Mucosa of descending colon (tissue), 3 donors: ENCODE data around the gene RILP. TPM values are rescaled to one million over a fixed set of nuclear protein-coding genes. Genes with fewer than 3 reads are reported as not detected.
A peak's percentile ranks its signal among the peaks of the same experiment; 100 is the strongest.

Experiments used
- ATAC-seq: fragments of 200-7000 bp; cut with Tn5 transposase; one replicate; pipeline ENCODE4 v1.9.1; 2020; ENCODE audit warnings: mild to moderate bottlenecking, moderate library complexity
- DNase-seq, 3 donors: peaks; one replicate each; pipeline ENCODE4 v3.0.0-alpha.2; 2020
- H3K36me3 ChIP-seq: fragments of 200-600 bp; one replicate; pipeline ENCODE4 v1.8.0; 2021; ENCODE audit warnings: low read depth, mild to moderate bottlenecking
- H3K4me1 ChIP-seq: fragments of 200-600 bp; one replicate; pipeline ENCODE4 v1.8.0; 2021; ENCODE audit warnings: low read depth, mild to moderate bottlenecking
- H3K4me3 ChIP-seq: fragments of 200-600 bp; one replicate; pipeline ENCODE4 v1.8.0; 2021; ENCODE audit warnings: mild to moderate bottlenecking
- H3K9me3 ChIP-seq: fragments of 200-600 bp; one replicate; pipeline ENCODE4 v1.8.0; 2021; ENCODE audit warnings: mild to moderate bottlenecking
- CTCF ChIP-seq: fragments of 200-600 bp; IDR thresholded peaks from one replicate; pipeline ENCODE4 v1.8.0; 2022; ENCODE audit warnings: antibody characterized with exemption, mild to moderate bottlenecking
- intact Hi-C, 2 donors: fragments of 100-400 bp; cut with DNase I in 1 of 2; cut with micrococcal nuclease in 1 of 2; formaldehyde crosslinking; loops; one replicate each; pipeline versions ENCODE4 v1.11.0 to v1.11.1; 2022; cut with DNase I, micrococcal nuclease
- total RNA-seq, 3 donors: library from RNA; stranded (reverse); fragmentation: NEBNext Ultra II Directional in 2 of 3; extraction: Animal tissue kit (Norgen Biotek cat#: 25700) in 2 of 3; gene quantifications; one replicate each; pipeline versions ENCODE4 v1.2.1 to v1.2.4, GENCODE V29; 2021 to 2023
- donor health status: DM: no; HTN: no; CAD: no; lungs with moderate emphysema.
- donor health status: DM: no; HTN: no; CAD: no.
- donor health status: DM: no; HTN: yes; CAD: no.

Gene RILP
- total RNA-seq, 3 donors from 2014 or later: 33.3 to 71.6 (median 41.0) TPM

- TF ChIP-seq CTCF: no peak
- no peak for ATAC-seq
- Histone ChIP-seq H3K4me1 (peaks cover 9% of the 10 kb centered on the region), H3K9me3 (no peaks in the 10 kb centered on the region), H3K36me3 (no peaks in the 10 kb centered on the region), H3K4me3 (no peak overlapping the region)
- intact Hi-C loops: no loop called here
- DNase-seq: no peak
These were observed 33.6 kb downstream of the RILP start for GRCh38 chr17:1616101-1616500.

GRCh38 chr17:1612400-1612799, 37.3 kb downstream of the RILP start:
- intact Hi-C loops: no loop called here
- ATAC-seq: no peak
- Histone ChIP-seq H3K36me3 (no peaks in the 10 kb centered on the region), H3K9me3 (no peaks in the 10 kb centered on the region), H3K4me3 (no peak overlapping the region), H3K4me1 (no peaks in the 10 kb centered on the region)
- TF ChIP-seq CTCF: no peak
- no peak for DNase-seq

GRCh38 chr17:1611715-1612114, 38.0 kb downstream of the RILP start:
- Histone ChIP-seq H3K4me1 (no peaks in the 10 kb centered on the region), H3K36me3 (no peaks in the 10 kb centered on the region), H3K9me3 (no peaks in the 10 kb centered on the region), H3K4me3 (no peak overlapping the region)
- intact Hi-C loops: no loop called here
- DNase-seq: no peak
- peak; percentile 30 for ATAC-seq
- TF ChIP-seq CTCF: no peak

GRCh38 chr17:1608676-1609075, 41.0 kb downstream of the RILP start:
- no peak for ATAC-seq
- intact Hi-C loops: no loop called here

GRCh38 chr17:1607971-1608320, 41.7 kb downstream of the RILP start:
- TF ChIP-seq CTCF: no peak
- Histone ChIP-seq H3K36me3 (no peaks in the 10 kb centered on the region), H3K4me1 (no peaks in the 10 kb centered on the region), H3K9me3 (no peaks in the 10 kb centered on the region), H3K4me3 (no peak overlapping the region)
- intact Hi-C loops: no loop called here
- no peak for ATAC-seq
- DNase-seq: no peak

More at GRCh38 chr17:1608676-1609075, 41.0 kb downstream of the RILP start:
- no peak for TF ChIP-seq CTCF
- no peaks in the 10 kb centered on the region for H3K36me3 ChIP-seq
- H3K4me1 ChIP-seq: no peaks in the 10 kb centered on the region
- H3K4me3 ChIP-seq: no peak overlapping the region
- no peak for DNase-seq
- no peaks in the 10 kb centered on the region for H3K9me3 ChIP-seq

GRCh38 chr17:1606352-1606985, 43.2 kb downstream of the RILP start:
- no peak for TF ChIP-seq CTCF
- ATAC-seq (peak; percentile 27), DNase-seq (no peak)
- Histone ChIP-seq H3K9me3 (no peaks in the 10 kb centered on the region), H3K4me1 (no peaks in the 10 kb centered on the region), H3K4me3 (no peak overlapping the region), H3K36me3 (no peaks in the 10 kb centered on the region)
- intact Hi-C loops: no loop called here
